GM12873 (cell line): Measurements from ENCODE around the gene SP6.

Source experiments
- TF ChIP-seq, protein P1 (sequence below): IDR thresholded peaks from 2 replicates; pipeline ENCODE4 v1.5.1; 2012; ENCODE audit warnings: low read depth, mild to moderate bottlenecking, moderate library complexity, low read length, control low read depth; ENCODE audit not compliant: insufficient read depth; ENCODE audit errors: missing control alignments

Gene SP6

DNA sequence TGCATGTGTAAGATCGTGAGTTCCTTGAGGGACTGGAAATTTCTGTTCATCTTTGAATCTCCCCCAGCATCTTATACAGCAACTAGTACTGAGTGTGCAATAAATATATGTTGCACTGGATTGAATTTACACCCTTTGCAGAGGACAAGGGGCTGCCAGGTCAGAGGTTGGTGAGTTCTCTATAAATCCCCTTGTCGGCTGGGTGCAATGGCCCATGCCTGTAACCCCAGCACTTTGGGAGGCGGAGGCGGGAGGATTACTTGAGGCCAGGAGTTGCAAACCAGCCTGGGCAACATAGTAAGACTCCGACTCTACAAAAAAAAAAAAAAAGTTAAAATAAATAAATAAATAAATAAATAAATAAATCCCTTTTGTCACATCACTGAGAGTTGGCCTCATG is 9.4 kb upstream of the SP6 start:
- TF ChIP-seq, protein P1, sequence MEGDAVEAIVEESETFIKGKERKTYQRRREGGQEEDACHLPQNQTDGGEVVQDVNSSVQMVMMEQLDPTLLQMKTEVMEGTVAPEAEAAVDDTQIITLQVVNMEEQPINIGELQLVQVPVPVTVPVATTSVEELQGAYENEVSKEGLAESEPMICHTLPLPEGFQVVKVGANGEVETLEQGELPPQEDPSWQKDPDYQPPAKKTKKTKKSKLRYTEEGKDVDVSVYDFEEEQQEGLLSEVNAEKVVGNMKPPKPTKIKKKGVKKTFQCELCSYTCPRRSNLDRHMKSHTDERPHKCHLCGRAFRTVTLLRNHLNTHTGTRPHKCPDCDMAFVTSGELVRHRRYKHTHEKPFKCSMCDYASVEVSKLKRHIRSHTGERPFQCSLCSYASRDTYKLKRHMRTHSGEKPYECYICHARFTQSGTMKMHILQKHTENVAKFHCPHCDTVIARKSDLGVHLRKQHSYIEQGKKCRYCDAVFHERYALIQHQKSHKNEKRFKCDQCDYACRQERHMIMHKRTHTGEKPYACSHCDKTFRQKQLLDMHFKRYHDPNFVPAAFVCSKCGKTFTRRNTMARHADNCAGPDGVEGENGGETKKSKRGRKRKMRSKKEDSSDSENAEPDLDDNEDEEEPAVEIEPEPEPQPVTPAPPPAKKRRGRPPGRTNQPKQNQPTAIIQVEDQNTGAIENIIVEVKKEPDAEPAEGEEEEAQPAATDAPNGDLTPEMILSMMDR = no peak

DNA sequence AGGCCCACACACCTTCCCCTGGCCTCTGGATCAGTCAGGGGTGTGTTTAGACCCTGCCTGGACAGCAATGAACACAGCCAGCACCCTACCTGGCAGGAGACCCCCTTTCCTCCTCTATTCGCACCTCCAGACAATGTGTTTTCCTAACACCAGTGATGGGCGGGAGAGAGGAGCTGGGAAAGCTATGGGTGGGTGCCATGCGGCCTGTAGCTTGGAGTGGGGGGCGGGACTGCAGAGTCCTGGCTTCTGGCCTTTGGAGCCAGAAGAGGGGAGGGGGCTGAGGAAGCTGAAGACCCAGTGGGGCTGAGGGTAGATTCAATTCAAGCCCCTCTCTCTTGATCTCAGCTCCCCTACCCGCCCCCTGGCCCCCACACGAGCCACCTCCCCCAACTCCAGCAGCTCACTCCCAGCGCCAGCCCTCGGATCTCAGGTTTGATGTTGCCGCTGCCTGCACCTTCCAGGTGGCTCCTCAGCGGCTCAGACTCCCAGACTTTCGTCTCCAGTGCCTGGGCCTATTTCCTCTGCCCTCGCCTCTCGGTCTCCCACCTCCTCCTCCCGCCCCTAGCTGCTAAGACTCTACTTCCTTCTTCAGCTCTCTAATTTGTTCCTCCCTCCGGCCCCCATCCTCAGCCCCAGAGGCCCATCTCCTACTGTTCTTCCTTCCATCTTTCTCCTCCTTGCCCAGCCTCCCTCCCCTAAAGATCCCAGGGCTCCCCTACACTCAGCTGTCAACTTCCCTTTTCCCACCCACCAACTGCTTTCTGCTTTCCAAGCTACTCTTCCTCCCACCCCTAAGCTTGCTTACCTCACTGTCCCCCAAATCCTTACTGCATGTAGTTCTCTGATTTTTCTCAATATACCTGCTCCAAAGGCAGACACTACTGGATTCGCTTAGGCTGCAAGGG is 6.8 kb upstream of the SP6 start:
- TF ChIP-seq, protein P1 = no peak

DNA sequence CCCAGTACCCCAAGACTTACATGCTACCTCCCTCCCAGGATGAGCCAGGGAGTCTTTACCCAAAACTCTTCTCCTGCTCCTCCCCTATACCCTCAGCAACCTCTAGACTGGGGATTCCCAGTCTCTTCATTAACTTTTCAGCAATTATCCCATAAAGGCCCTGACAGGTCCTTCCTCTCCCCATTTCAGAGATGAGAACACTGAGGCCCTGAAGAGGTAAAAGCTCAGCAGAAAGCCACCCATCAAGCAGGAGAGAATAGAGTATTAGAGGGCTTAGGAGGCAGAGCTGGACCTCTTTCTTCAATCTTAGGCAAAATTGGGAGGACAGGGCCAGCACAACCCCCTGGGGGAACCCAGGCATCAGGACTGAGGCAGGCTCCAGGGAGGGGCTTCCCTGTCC is 5.9 kb upstream of the SP6 start:
- TF ChIP-seq, protein P1 = no peak

DNA sequence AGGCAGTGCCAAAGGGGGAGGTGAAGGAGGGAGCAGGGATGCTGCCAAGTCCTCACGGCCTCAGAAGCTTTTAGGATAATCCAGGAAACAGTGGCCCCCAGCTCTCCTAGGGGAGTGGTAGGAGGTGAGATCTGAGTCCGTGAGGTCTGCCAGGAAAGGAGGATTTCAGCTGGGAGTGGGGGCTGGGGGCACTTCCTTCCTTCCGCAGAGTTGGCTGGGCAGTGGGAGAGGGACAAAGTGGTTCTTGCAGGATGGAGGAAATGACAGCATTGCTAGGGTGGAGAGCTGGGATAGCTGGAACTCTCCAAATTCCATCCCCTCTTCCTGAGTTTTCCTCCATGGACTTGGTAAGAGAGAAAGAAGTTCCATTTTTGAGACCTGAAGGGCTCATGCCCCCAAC is 4.8 kb upstream of the SP6 start:
- TF ChIP-seq, protein P1 = no peak

DNA sequence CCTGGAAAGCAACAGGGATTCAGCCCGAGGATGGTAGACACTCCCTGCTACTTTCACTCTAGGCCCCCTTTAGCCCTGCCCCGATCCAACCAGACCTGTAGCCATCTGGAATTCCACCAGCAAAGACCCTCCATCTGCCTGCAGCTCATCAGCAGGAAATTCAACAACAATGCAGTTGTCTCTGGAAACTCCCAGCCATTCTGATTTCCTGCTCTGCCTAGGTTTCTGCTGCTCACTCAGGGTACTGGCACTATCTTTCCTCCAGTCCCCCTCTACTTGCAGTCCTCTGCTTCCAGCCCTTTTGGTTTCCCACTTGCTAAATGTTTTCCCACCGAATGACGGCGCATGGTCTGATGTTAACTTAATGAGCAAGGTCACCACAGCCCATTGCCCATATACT is 2.7 kb upstream of the SP6 start:
- TF ChIP-seq, protein P1 = no peak

DNA sequence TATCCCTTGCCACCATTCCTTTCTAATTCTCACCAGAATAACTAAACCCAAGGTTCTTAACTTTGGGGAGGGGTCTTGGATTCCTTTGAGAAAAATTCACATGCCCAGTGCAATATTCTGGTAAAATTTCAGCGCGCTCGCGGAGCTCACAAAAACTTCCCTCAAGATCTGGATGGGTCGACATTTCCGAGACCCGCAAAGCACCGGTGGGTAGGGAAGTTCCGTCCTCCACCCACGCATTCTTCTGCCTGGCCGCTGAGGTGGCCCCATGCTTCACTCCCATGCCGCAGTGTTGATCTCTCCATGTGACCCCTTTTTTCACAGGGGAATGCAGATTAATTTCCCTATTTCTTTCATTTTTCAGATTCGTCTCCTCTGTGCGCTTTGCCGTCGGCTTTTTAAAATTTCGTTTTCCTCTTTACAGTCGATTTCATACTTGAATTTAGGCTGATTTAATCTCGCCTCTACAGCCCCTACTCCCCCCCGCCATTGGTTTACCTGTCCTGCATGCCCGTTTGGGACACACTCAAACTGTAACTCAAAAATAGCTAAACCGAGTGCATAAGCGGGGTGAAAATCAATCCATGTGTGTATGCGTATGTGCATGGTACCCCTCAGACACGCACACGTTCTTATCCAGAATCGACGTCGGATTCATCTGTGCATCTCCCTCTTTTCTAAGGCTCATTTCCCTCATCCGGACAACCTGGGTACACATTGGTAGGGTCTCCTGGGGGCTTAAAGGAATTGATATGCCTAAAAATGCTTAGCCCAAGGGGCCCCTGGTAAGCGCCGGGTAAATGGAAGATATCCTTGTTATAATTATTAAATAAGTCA is 1.4 kb upstream of the SP6 start:
- TF ChIP-seq, protein P1 = no peak

DNA sequence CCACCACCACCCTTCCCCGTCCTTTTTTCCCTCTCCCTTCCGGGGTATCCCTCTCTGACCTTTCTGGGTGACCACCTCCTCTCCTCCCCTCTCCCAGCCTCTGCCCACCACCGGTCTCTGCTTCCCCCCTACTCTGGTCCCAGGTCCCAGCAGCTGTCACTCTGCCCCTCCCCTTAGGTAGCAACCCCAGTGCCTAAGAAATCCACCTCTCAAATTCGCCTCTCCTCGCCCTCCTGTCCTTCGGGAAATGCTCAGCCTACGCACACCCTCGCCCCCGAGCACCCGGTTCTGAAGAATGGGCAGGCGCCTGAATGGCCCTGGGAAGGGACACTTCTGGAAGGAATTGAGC is 775 bp upstream of the SP6 start:
- TF ChIP-seq, protein P1 = no peak
